A172 (cell line): Measurements from ENCODE around the gene OTOL1. TPM values are rescaled to one million over a fixed set of nuclear protein-coding genes. Genes with fewer than 3 reads are reported as not detected.
A peak's percentile ranks its signal among the peaks of the same experiment; 100 is the strongest.
"Not testable (repeated sequence)": the region's sequence is repeated elsewhere in the genome, so short reads cannot be mapped to it uniquely, and the experiment has no call there.

Source experiments
- DNase-seq: peaks from one replicate; pipeline ENCODE4 v3.0.0-alpha.2; 2015; ENCODE audit warnings: low spot score
- total RNA-seq: library from RNA; depleted of rRNA; stranded (reverse); fragments of >200 nt; shearing (Covaris generic); gene quantifications from 2 replicates; pipeline ENCODE4 v1.2.3, GENCODE V29; 2014; rRNA removed

OTOL1 gene
- total RNA-seq = not detected in 2 replicates

DNA sequence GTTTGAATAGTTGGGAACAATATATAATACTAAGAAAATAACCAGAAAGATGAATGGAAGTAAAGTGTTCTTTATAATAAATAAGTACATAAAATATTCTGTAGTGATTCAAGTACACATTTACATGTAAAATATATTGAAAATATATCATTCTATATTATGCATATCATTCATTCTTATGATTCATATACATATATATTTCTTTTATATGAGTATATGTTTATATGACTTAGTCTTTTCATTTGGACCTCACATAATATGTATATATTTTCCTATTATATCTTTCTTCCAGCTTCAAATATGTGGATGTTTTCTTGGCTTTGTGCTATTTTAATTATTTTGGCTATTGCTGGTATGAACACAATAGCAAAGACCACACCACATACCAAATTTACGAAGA is at the start of gene OTOL1:
Gene OTOL1 (plus strand): TSS at position 301 of the 400 bp plus-strand sequence. CDS start 0 bp downstream, at position 301.
- DNase-seq = no peak

DNA sequence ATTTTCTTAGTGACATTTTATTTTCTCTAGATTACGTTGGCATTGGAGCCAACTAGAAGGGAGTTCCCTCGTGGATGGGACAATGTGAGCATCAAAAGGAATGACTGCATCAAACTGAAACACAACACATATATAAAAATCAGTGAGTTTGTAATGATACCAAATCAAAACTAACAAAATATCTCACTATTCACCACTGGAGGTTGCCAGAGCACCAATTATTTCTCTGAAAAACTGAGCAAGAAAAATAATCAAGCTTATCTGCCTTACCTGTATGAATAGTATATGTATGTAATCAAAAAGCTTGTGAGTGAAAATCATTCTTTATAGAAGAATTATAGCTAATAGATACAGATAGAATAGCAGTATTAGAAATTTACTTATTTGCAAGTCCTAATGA is 46.8 kb upstream of the OTOL1 start:
- no peak for DNase-seq

- no peak for DNase-seq
These were observed 44.4 kb upstream of the OTOL1 start for GRCh38 chr3:161452179-161452578.

- no peak for DNase-seq
These were observed 42.0 kb upstream of the OTOL1 start for GRCh38 chr3:161454615-161455014.

- no peak for DNase-seq
These were observed 40.6 kb upstream of the OTOL1 start for GRCh38 chr3:161455962-161456361.

GRCh38 chr3:161462138-161462537 is 34.5 kb upstream of the OTOL1 start:
- no peak for DNase-seq

GRCh38 chr3:161471211-161471610 is 25.4 kb upstream of the OTOL1 start:
- no peak for DNase-seq

DNA sequence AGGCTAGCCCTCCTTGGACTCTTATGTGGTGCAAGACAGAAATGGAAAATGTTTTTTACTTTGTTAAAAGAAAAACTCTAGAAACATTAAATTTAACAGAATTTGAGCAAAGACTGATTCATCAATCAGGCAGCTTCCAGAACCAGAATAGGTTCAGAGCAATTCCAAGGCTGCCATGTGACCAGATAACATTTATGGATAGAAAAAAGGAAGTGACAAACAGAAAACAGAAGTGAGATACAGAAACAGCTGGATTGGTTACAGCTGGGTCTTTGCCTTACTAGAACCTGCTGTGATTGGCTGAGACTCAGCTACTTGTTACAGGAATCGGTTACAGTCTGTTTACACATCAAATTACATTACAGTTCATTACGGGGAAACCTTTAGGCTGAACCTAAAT is 22.5 kb upstream of the OTOL1 start:
- no peak for DNase-seq

- DNase-seq = no peak
These were observed 21.9 kb upstream of the OTOL1 start for GRCh38 chr3:161474741-161475140.

- DNase-seq = no peak
These were observed 21.4 kb upstream of the OTOL1 start for GRCh38 chr3:161475206-161475605.

DNA sequence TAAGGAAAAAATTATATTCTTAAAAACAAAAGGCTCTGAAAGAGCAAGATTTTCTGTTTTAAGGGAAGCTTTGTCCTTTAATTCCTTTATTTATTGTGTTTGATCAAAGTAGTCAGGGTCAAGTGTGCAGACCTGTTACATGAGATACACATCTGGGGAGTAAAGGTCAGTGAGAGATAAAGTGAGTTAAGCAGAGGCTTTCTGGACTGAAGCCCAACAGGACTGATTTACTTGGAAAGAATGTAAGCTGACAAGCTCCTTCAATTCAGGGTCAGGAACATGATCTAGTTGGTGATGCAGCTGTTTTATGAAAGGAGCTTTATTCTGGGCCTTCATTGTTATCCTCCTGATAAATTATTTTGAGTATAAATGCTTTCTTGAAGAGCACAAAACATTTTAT is 20.7 kb upstream of the OTOL1 start:
- DNase-seq = peak; percentile 58

DNA sequence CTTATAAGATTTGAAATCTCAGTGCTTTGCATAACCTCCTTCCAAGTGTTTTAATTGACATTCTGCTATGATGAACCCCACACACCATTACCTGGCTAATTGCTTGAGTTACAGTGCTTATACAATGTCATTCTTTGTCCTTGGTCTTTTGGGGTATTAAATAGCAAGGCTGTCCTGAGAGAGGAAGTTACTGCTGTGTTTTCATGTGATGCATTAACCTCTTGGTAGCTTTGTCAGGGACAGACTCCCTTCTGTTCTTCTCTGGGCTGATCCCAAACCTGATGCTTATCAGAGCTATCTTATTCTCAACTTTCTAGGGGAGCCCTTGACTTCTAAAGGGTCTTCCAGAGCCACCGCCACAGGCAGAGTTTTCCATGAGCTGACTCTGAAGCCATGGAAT is 12.4 kb upstream of the OTOL1 start:
- no peak for DNase-seq

GRCh38 chr3:161488284-161488683 is 8.3 kb upstream of the OTOL1 start:
- not testable (repeated sequence) for DNase-seq

DNA sequence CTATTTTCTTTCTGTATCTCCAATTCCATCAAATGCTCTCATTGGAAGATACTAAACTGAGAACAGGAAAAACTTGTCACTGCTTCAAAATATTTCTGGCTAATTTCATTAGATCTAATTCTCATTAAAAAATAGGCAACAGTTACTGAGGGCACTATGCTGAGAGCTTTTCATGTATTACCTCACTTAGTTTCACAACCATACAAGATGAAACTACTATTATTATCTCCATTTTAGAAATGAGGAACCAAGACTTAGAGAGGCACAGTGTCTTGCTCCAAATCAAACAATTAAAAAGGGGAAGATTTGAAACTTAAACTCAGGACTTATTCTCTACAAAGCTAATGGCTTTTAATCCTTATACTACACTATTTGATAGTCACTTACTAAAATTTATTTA is 7.2 kb upstream of the OTOL1 start:
- no peak for DNase-seq

DNA sequence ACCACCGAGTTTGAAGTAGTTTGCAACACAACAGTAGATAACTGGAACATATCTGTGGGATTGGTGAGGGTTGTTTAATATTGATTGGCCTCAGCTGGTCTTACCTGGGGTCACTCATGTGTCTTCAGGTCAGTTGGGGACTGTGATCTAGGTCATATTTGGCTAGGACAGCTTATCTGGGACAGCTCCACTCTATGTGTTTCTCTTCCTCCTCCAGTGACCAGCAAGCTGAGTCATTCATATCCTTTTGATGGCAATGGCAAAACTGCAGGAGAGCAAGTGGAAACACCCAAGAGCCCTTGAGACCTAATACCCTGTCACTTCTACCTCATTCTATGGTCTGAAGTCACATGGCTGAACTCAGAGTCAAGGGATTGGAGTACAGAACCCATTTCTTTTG is 5.8 kb upstream of the OTOL1 start:
- not testable (repeated sequence) for DNase-seq

DNA sequence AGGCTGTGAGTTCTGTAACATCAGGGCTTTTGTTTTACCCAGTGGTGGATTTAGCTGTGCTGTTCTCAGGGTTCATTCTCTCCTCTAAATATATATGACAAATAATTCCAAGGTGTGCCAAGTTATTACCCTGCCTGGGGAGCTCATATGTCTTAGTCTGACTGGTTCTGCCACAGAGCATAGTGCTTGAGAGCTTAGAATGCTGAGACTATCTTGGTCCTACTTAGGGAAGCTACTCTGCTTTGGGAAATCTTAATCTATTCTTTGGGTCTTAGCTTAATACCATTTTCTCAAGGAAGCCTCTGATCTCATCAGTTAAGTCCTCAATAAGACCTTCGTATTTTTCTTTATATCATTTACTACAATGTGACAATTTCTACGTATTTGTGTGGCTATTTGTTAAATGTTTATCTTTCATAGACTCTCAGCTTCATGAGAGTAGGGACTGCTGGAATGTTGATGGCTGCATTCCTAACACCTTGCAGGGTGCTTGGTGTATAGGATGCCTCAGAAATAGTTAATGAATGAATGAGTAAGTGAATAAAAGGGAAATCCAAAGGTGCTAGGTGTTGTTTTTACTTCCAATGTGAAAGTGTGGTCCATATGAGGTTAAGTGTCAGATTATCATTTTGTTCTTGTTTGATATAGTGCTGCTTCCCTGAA is 1.8 kb downstream of the OTOL1 start:
- DNase-seq = no peak

DNA sequence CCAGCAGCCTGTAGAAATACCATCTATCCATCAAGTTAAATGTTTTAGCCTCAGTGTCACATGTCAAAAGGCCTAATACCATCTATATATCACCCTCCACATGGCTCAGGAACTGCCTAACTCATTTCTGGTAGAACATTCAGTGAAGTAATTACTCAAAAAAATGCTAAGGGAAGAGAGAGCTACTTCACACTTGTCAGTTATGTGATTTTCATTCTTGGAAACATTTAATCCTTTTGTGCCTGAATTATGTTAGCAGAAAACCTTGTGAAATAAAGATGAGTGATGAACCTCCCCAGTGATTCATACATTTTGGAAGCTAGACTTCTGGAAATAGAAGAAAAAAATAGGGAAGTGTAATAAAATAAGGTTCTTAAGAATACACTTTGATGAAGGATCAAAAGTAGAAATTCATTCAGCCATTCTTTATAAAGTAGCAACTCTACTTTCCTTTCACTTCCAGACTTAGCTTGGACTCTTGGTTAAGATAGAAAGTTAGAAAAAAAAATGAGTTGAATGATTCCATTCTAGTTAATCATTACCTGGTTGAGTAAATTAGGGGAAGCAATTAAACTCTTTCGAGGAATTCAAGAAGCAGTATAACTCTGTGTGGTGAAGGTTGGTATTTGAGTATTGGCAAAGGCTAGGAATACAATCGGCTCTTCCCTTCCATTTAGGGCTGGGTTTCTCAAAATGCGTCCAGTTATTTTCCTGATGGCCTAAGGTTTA is 3.6 kb downstream of the OTOL1 start:
- peak; percentile 37 for DNase-seq

GRCh38 chr3:161503271-161503670 is 6.7 kb downstream of the OTOL1 start:
- no peak for DNase-seq

GRCh38 chr3:161508852-161509477 is 12.4 kb downstream of the OTOL1 start:
- no peak for DNase-seq

- no peak for DNase-seq
These were observed 14.1 kb downstream of the OTOL1 start for GRCh38 chr3:161510510-161511260.

DNA sequence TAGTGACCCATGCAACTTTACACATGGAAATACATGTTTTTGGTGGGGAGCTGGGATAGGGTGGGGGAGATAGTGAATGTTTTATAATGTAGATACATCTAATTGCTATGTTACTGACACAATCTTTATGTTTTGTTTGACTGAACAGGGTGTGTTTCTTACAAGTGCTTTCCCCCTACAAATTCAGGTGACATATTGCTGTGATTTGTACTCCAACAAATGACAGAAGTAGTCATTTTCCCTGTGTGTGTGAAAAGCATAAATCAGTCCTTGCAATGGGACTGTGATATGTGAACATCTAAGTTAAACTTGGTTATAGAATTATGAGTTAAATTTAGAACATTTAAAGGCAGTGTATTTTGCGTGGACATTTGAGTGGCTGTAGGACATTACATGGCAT is 27.3 kb downstream of the OTOL1 start:
- no peak for DNase-seq

DNA sequence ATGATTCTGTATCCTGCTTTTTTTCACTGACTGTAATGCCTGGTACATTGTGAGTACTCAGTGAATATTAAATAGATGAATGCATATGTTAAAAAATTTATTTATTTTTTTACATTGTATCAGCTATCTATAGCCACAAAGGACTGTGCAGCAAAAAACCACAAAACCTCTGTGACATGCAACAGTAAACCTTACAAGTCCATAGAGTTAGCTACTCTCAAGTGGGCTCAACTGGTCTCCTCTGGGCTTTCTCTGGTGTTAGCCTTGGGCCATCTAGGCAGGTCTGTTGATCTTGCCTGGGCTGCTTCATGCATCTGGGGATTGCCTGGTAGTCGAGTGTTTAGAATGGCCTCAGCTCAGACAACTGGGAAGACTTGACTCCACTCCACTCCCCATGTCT is 35.3 kb downstream of the OTOL1 start:
- DNase-seq = no peak
